Measurements from ENCODE around the gene TMEM168. TPM values are rescaled to one million over a fixed set of nuclear protein-coding genes. Genes with fewer than 3 reads are reported as not detected.

TMEM168 gene
- polyA plus RNA-seq, 3 donors: 7.0 to 14.7 (median 14.6) TPM

DNA sequence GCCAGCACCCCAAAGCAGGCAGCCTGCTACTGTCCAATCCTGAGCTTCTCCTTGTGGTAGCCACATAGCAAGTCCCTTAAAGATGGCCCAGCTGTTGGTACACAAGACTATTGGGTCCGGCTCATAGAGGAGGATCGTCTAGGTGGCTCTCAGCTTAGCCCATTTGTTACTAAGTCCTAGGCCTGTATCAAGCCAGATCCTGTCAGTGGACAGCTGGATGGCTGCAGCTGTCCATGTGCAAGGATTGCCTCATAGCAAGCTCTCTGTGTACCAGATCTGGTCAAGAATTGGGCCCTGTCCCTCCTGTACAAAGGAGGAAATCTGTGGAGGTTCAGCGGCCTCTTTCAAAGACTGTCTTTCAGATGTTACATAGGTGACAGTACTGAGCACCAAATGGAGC lies 12.2 kb upstream of the TMEM168 start:
- Mint-ChIP-seq H3K4me1 (no peaks in the 10 kb centered on the region), H3K4me3 (no peak overlapping the region), H3K27ac (no peak overlapping the region), H3K9me3 (no peaks in the 10 kb centered on the region), H3K36me3 (no peaks in the 10 kb centered on the region), H3K27me3 (ENCODE audit: low read depth in 3 of 3) (peaks cover 0 to 2% (median 2%) of the 10 kb centered on the region in 3 donors)
- no peaks in the 10 kb centered on the region for H4K20me1 ChIP-seq (ENCODE audit: insufficient read depth, low read length)
- TF ChIP-seq, protein P1, sequence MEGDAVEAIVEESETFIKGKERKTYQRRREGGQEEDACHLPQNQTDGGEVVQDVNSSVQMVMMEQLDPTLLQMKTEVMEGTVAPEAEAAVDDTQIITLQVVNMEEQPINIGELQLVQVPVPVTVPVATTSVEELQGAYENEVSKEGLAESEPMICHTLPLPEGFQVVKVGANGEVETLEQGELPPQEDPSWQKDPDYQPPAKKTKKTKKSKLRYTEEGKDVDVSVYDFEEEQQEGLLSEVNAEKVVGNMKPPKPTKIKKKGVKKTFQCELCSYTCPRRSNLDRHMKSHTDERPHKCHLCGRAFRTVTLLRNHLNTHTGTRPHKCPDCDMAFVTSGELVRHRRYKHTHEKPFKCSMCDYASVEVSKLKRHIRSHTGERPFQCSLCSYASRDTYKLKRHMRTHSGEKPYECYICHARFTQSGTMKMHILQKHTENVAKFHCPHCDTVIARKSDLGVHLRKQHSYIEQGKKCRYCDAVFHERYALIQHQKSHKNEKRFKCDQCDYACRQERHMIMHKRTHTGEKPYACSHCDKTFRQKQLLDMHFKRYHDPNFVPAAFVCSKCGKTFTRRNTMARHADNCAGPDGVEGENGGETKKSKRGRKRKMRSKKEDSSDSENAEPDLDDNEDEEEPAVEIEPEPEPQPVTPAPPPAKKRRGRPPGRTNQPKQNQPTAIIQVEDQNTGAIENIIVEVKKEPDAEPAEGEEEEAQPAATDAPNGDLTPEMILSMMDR (IDR thresholded peaks at IDR 0.05): no peak
- H3K4me3 ChIP-seq (replicated peaks in 1 of 3; ENCODE audit: low read depth in 2 of 3, low read length in 3 of 3): no peak overlapping the region
- no peak overlapping the region for H3K9ac ChIP-seq (ENCODE audit: insufficient read depth, low read length, poor library complexity, severe bottlenecking)
- H3K4me1 ChIP-seq (ENCODE audit: control insufficient read depth in 1 of 2, insufficient read depth in 2 of 2, low read length in 2 of 2): no peaks in the 10 kb centered on the region
- 100% methylated on average over 3 of the region's 3 CpGs for WGBS (ENCODE audit: insufficient coverage)
- no peak overlapping the region for H3K4me2 ChIP-seq (replicated peaks; ENCODE audit: extremely low read depth, low read length, poor library complexity, severe bottlenecking)
- DNase-seq: no peak
- H2AFZ ChIP-seq (ENCODE audit: insufficient read depth, low read depth, low read length, poor library complexity, severe bottlenecking): no peak overlapping the region
- H3K36me3 ChIP-seq (replicated peaks in 1 of 2; ENCODE audit: control insufficient read depth in 1 of 2, insufficient read depth in 2 of 2, low read length in 2 of 2): no peaks in the 10 kb centered on the region
- H3K27ac ChIP-seq (ENCODE audit: low read depth in 1 of 2, low read length in 2 of 2): no peak overlapping the region
- H3K79me2 ChIP-seq (ENCODE audit: insufficient read depth, low read length): no peaks in the 10 kb centered on the region
- H3K27me3 ChIP-seq (ENCODE audit: control insufficient read depth in 2 of 2, insufficient read depth in 2 of 2, low read length in 2 of 2): no peaks in the 10 kb centered on the region
- H3K9me3 ChIP-seq (replicated peaks in 1 of 2; ENCODE audit: control insufficient read depth in 1 of 2, insufficient read depth in 1 of 2, low read length in 2 of 2): no peaks in the 10 kb centered on the region
- intact Hi-C loops (cut with micrococcal nuclease): no loop called here

DNA sequence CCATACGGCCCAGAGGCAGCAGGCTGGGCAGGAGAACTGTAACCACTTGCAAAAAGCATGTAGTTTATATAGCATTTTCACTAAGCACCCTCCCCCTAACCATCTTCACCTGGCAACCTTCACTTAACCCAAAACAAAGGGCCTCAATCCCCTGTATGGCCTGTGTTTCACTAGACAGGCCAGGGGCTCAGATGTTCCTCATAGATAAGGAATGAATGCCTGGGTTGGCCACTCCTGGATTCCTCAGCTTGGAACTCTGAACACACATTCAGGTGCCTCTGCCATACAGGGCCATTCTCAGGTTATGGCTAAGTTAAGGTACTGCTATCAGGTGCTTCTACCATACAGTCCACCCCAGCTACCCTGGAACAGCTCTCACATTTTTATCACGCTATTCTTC lies 10.3 kb upstream of the TMEM168 start:
- Mint-ChIP-seq H3K36me3 (no peaks in the 10 kb centered on the region), H3K27me3 (ENCODE audit: low read depth in 3 of 3) (peaks cover 0 to 2% (median under 1%) of the 10 kb centered on the region in 3 donors), H3K9me3 (no peaks in the 10 kb centered on the region), H3K27ac (no peak overlapping the region), H3K4me3 (no peak overlapping the region), H3K4me1 (no peaks in the 10 kb centered on the region)
- no peaks in the 10 kb centered on the region for H3K4me1 ChIP-seq (ENCODE audit: control insufficient read depth in 1 of 2, insufficient read depth in 2 of 2, low read length in 2 of 2)
- DNase-seq: no peak
- no peak overlapping the region for H2AFZ ChIP-seq (ENCODE audit: insufficient read depth, low read depth, low read length, poor library complexity, severe bottlenecking)
- no peak overlapping the region for H3K27ac ChIP-seq (ENCODE audit: low read depth in 1 of 2, low read length in 2 of 2)
- intact Hi-C loops (cut with micrococcal nuclease): no loop called here
- H3K27me3 ChIP-seq (ENCODE audit: control insufficient read depth in 2 of 2, insufficient read depth in 2 of 2, low read length in 2 of 2): no peaks in the 10 kb centered on the region
- no peaks in the 10 kb centered on the region for H3K9me3 ChIP-seq (replicated peaks in 1 of 2; ENCODE audit: control insufficient read depth in 1 of 2, insufficient read depth in 1 of 2, low read length in 2 of 2)
- WGBS (ENCODE audit: insufficient coverage): no CpG with 5 or more reads among the region's 2 CpGs
- TF ChIP-seq, protein P1 (IDR thresholded peaks at IDR 0.05): no peak
- H3K79me2 ChIP-seq (ENCODE audit: insufficient read depth, low read length): no peaks in the 10 kb centered on the region
- H3K36me3 ChIP-seq (replicated peaks in 1 of 2; ENCODE audit: control insufficient read depth in 1 of 2, insufficient read depth in 2 of 2, low read length in 2 of 2): no peaks in the 10 kb centered on the region
- no peak overlapping the region for H3K4me2 ChIP-seq (replicated peaks; ENCODE audit: extremely low read depth, low read length, poor library complexity, severe bottlenecking)
- no peak overlapping the region for H3K4me3 ChIP-seq (replicated peaks in 1 of 3; ENCODE audit: low read depth in 2 of 3, low read length in 3 of 3)
- no peak overlapping the region for H3K9ac ChIP-seq (ENCODE audit: insufficient read depth, low read length, poor library complexity, severe bottlenecking)
- no peaks in the 10 kb centered on the region for H4K20me1 ChIP-seq (ENCODE audit: insufficient read depth, low read length)

All from CD14-positive monocyte (primary cell).